HFFc6 (cell line): ENCODE results near the gene SNRNP40. TPM values are rescaled to one million over a fixed set of nuclear protein-coding genes. Genes with fewer than 3 reads are reported as not detected.
A peak's percentile ranks its signal among the peaks of the same experiment; 100 is the strongest.

Experiments
- DNase-seq: peaks from one replicate; pipeline ENCODE4 v3.0.0-alpha.2; 2018
- H3K27ac Mint-ChIP-seq: 2 replicates; pipeline ENCODE4 v1.8.0; 2020; ENCODE audit warnings: mild to moderate bottlenecking, mixed read lengths
- H3K27me3 Mint-ChIP-seq: 2 replicates; pipeline ENCODE4 v1.8.0; 2021; ENCODE audit warnings: mild to moderate bottlenecking, moderate library complexity, mixed read lengths; ENCODE audit not compliant: insufficient read depth
- H3K36me3 Mint-ChIP-seq: 2 replicates; pipeline ENCODE4 v1.8.0; 2021; ENCODE audit warnings: low read depth, mixed read lengths
- H3K4me1 Mint-ChIP-seq: 2 replicates; pipeline ENCODE4 v1.8.0; 2020; ENCODE audit warnings: low read depth, mixed read lengths
- H3K4me3 Mint-ChIP-seq: 2 replicates; pipeline ENCODE4 v1.8.0; 2020; ENCODE audit warnings: mild to moderate bottlenecking, moderate library complexity, mixed read lengths
- H3K9me3 Mint-ChIP-seq: 2 replicates; pipeline ENCODE4 v1.8.0; 2020; ENCODE audit warnings: mild to moderate bottlenecking, mixed read lengths
- long read RNA-seq: library from polyadenylated mRNA; unstranded; transcript quantifications from one replicate; pipeline ENCODE4 v2.0.0, GENCODE V29; 2019
- total RNA-seq, 6 experiments: library from RNA; stranded (reverse); fragmentation: NEBNext Ultra II Directional; extraction: Animal tissue kit (Norgen Biotek cat#: 25700); gene quantifications; 2 replicates in 1 of 6; 3 replicates in 5 of 6; pipeline ENCODE4 v1.2.3, GENCODE V29; 2021
- TF ChIP-seq, protein P1 (sequence below): fragments of 200-600 bp; sonication (generic); IDR thresholded peaks from 2 replicates; pipeline ENCODE4 v1.5.0; 2021; ENCODE audit warnings: antibody characterized with exemption, mild to moderate bottlenecking

The SNRNP40 gene
- 10 to 100 TPM; 37.8 to 50.7 (median 46.1) TPM for total RNA-seq
- long read RNA-seq, transcript SNRNP40-201 (10 exons, 1,597 nt), result major isoform, 59 of 65 reads
- long read RNA-seq, partial matches to known transcripts, result 1 of 65 reads
- long read RNA-seq, other reads (novel, unspliced or antisense), result 5 of 65 reads

DNA sequence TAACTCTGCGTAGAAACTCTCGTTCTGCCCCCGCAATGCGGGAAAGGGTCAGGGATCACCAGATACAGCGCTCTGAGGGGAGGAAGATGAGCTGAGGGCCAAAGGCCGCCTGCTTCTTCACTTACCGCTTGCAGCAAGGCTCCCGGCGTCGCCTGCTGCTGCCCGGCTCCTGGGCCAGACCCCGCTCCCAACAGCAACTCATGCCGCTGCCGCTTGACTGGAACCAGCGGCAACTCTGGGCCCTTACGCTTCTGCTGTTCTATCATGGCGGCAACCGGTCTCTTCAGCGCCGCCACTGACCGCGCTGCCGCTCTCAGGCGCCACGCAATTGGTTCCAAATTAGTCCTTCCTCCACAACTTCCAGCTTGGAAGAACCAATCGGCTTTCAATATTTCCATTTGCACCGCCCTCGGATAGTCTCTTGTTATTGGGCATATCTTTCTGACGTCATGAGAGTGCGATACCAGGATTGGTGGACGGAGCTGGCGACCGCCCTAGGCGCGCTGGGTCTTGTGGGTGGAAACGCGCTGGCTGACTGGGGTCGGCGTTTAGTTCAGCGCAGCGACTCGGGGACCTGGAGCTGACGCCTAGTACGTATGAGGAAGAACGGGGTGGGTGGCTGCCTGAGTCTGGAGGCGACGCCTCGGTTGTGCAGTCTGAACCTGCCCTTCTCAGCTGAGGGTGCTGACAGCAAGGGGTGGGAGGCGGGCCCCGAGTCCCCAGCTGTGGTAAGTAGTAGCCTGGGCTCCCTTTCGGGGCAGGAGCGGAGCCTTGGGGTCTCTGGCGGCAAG, at the start of gene SNRNP40, which contains the start of gene ZCCHC17:
TSS of gene SNRNP40 (minus strand) at position 303 of the 791 bp plus-strand sequence. CDS start at position 266, 37 bp downstream.
TSS of gene ZCCHC17 (plus strand) at position 547 of the 791 bp plus-strand sequence. CDS start 13,067 bp downstream, outside the sequence.
- no peak within 1 kb of the TSS for H3K27ac Mint-ChIP-seq
- H3K36me3 Mint-ChIP-seq, result peaks cover 10% of the 10 kb centered on the region
- TF ChIP-seq, protein P1, sequence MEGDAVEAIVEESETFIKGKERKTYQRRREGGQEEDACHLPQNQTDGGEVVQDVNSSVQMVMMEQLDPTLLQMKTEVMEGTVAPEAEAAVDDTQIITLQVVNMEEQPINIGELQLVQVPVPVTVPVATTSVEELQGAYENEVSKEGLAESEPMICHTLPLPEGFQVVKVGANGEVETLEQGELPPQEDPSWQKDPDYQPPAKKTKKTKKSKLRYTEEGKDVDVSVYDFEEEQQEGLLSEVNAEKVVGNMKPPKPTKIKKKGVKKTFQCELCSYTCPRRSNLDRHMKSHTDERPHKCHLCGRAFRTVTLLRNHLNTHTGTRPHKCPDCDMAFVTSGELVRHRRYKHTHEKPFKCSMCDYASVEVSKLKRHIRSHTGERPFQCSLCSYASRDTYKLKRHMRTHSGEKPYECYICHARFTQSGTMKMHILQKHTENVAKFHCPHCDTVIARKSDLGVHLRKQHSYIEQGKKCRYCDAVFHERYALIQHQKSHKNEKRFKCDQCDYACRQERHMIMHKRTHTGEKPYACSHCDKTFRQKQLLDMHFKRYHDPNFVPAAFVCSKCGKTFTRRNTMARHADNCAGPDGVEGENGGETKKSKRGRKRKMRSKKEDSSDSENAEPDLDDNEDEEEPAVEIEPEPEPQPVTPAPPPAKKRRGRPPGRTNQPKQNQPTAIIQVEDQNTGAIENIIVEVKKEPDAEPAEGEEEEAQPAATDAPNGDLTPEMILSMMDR, result peak; percentile 58
- no peaks in the 10 kb centered on the region for H3K9me3 Mint-ChIP-seq
- no peaks in the 10 kb centered on the region; the same call in 1 of the 2 replicates for H3K4me1 Mint-ChIP-seq
- H3K27me3 Mint-ChIP-seq, result peaks cover 3% of the 10 kb centered on the region; the same call in 1 of the 2 replicates
- H3K4me3 Mint-ChIP-seq, result no peak within 1 kb of the TSS
- DNase-seq, result peak; percentile 99

DNA sequence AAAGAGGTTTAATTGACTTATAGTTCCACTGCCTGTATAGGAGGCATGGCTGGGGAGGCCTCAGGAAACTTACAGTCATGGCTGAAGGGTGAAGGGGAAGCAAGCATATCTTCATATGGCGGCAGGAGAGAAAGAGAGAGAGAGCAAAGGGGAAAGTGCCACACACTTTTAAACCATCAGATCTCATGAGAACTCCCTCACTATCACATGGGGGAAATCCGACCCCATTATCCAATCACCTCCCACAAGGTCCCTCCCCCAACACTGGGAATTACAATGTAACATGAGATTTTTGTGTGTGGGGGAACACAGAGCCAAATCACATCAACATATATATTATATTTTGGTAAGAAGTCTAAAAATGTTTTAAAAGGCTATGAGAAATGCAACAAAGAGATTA, 49.0 kb upstream of the SNRNP40 start:
- Mint-ChIP-seq H3K36me3 (no peaks in the 10 kb centered on the region), H3K4me1 (no peaks in the 10 kb centered on the region), H3K9me3 (no peaks in the 10 kb centered on the region), H3K4me3 (no peak overlapping the region), H3K27me3 (no peaks in the 10 kb centered on the region), H3K27ac (no peak overlapping the region)
- TF ChIP-seq, protein P1, result no peak
- DNase-seq, result no peak

DNA sequence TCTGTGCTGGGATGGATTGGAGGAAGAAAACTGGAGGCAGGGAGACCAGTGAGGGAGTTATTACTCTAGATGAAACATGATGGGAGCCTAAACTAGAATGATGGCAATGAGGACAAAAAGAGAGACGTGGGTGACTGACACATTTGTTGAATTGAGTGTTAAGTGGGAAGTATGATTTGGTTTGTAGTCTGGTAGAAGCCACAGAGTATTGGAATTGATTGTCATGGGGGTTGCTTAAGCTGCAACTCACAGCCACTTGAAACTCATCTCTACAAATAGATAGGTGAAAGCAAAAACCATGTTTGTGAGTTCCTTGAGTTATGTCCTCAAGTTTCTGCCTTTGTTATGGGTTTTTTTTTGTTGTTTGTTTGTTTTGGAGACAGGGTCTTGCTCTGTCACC, 47.9 kb upstream of the SNRNP40 start:
- Mint-ChIP-seq H3K4me3 (no peak overlapping the region), H3K27me3 (no peaks in the 10 kb centered on the region), H3K9me3 (no peaks in the 10 kb centered on the region), H3K36me3 (peaks cover 4% of the 10 kb centered on the region), H3K4me1 (no peaks in the 10 kb centered on the region), H3K27ac (no peak overlapping the region)
- DNase-seq, result no peak
- TF ChIP-seq, protein P1, result no peak

DNA sequence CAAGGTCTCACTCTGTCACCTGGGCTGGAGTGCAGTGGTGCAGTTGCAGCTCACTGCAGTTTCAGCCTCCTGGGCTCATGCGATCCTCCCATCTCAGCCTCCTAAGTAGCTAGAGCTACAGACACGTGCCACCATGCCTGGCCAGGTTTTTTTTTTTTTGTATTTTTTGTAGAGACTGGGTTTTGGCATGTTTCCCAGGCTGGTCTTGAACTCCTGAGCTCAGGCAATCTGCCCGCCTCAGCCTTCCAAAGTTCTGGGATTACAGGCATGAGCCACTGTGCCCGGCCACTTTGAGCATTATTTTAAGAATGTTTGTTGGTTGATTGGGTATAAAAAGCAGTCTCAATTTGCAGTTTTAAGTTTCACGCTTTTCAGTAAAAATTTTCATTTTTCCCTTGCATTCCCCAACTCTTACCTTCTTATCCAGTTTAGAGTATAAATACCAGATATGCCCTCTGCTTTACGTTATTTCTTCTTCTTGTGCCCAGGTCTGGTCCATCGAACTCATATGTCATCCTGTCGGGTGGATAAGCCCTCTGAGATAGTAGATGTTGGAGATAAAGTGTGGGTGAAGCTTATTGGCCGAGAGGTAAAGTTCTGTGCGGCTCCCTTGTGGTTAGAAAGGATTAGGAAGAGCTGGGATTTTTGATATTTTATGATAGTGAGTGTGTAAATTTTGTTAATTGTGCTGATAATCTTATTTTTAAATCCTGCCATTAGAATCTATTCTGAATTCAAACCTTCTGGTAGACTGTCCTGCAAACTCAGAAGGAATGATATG, 40.3 kb upstream of the SNRNP40 start:
- H3K4me3 Mint-ChIP-seq, result no peak overlapping the region
- TF ChIP-seq, protein P1, result no peak
- no peaks in the 10 kb centered on the region for H3K9me3 Mint-ChIP-seq
- no peaks in the 10 kb centered on the region for H3K4me1 Mint-ChIP-seq
- peaks cover 6% of the 10 kb centered on the region for H3K36me3 Mint-ChIP-seq
- no peak for DNase-seq
- H3K27ac Mint-ChIP-seq, result no peak overlapping the region
- peaks cover 2% of the 10 kb centered on the region; the same call in 1 of the 2 replicates for H3K27me3 Mint-ChIP-seq

DNA sequence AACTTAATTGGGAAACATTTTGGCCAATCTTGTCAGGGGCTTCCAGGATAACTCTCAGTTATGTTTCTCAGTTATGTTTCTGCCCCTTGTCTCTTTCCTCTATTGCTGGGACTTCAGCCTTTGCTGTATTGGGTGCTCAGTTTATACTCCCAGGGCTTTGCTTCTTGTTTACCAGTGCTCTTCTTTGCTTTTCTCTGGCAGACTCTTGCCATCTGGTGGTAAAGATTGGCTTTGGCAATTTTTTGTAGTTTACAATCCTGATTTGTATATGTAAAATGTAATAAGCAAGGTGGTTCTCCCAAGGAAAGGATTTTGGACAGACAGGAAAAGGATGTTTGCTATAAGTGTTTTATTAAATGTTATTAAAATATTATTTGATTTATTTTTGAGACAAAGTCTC, 38.4 kb upstream of the SNRNP40 start:
- TF ChIP-seq, protein P1, result peak; percentile 77
- H3K27me3 Mint-ChIP-seq, result peaks cover 2% of the 10 kb centered on the region; the same call in 1 of the 2 replicates
- peak; percentile 60 for DNase-seq
- H3K9me3 Mint-ChIP-seq, result no peaks in the 10 kb centered on the region
- H3K4me1 Mint-ChIP-seq, result no peaks in the 10 kb centered on the region
- H3K4me3 Mint-ChIP-seq, result no peak overlapping the region
- peaks cover 6% of the 10 kb centered on the region for H3K36me3 Mint-ChIP-seq
- no peak overlapping the region for H3K27ac Mint-ChIP-seq
